H54 (cell line): ENCODE data around the gene NTRK3.
"Not testable (repeated sequence)": the region's sequence is repeated elsewhere in the genome, so short reads cannot be mapped to it uniquely, and the experiment has no call there.

Experiments
- DNase-seq: peaks from one replicate; pipeline ENCODE4 v3.0.0; 2011; ENCODE audit warnings: low spot score, mixed read lengths; ENCODE audit not compliant: insufficient read length
- FAIRE-seq: peaks from 3 replicates; lab custom pipeline; 2011; peaks lifted over from hg19 to GRCh38; lab: Jason Lieb, UNC
- POLR2A ChIP-seq: IDR thresholded peaks from 2 replicates; pipeline ENCODE4 v1.6.1; 2011; ENCODE audit warnings: low read depth, mild to moderate bottlenecking, low read length

The NTRK3 gene

GRCh38 chr15:87843312-87843711 lies 413.2 kb downstream of the NTRK3 start:
- no peak for FAIRE-seq
- no peak for DNase-seq
- no peak for TF ChIP-seq POLR2A

- no peak for TF ChIP-seq POLR2A
- no peak for DNase-seq
- no peak for FAIRE-seq
These were observed 415.0 kb downstream of the NTRK3 start for GRCh38 chr15:87841426-87841998.

GRCh38 chr15:87835830-87836229 lies 420.7 kb downstream of the NTRK3 start:
- not testable (repeated sequence) for DNase-seq, FAIRE-seq

GRCh38 chr15:87833333-87833732 lies 423.2 kb downstream of the NTRK3 start:
- FAIRE-seq, DNase-seq: not testable (repeated sequence)

- TF ChIP-seq POLR2A = no peak
- FAIRE-seq (no peak), DNase-seq (no peak)
These were observed 427.0 kb downstream of the NTRK3 start for GRCh38 chr15:87829332-87830050.

- FAIRE-seq = no peak
- no peak for TF ChIP-seq POLR2A
- no peak for DNase-seq
These were observed 427.9 kb downstream of the NTRK3 start for GRCh38 chr15:87828608-87829007.

GRCh38 chr15:87827131-87827530 lies 429.4 kb downstream of the NTRK3 start:
- FAIRE-seq = no peak
- TF ChIP-seq POLR2A = no peak
- peak; percentile 11 for DNase-seq

GRCh38 chr15:87826119-87826747 lies 430.3 kb downstream of the NTRK3 start:
- DNase-seq (no peak), FAIRE-seq (no peak)
- TF ChIP-seq POLR2A = no peak

GRCh38 chr15:87818756-87819155 lies 437.8 kb downstream of the NTRK3 start:
- DNase-seq (no peak), FAIRE-seq (no peak)
- no peak for TF ChIP-seq POLR2A

- TF ChIP-seq POLR2A = no peak
- DNase-seq (no peak), FAIRE-seq (no peak)
These were observed 439.0 kb downstream of the NTRK3 start for GRCh38 chr15:87817553-87817952.

GRCh38 chr15:87816811-87817210 lies 439.7 kb downstream of the NTRK3 start:
- no peak for TF ChIP-seq POLR2A
- DNase-seq = peak; percentile 40
- FAIRE-seq = peak; percentile 97

- DNase-seq (no peak), FAIRE-seq (no peak)
- TF ChIP-seq POLR2A = no peak
These were observed 440.5 kb downstream of the NTRK3 start for GRCh38 chr15:87816016-87816415.
